ENCODE measurements around the gene TCERG1.
A peak's percentile ranks its signal among the peaks of the same experiment; 100 is the strongest.

Gene TCERG1

DNA sequence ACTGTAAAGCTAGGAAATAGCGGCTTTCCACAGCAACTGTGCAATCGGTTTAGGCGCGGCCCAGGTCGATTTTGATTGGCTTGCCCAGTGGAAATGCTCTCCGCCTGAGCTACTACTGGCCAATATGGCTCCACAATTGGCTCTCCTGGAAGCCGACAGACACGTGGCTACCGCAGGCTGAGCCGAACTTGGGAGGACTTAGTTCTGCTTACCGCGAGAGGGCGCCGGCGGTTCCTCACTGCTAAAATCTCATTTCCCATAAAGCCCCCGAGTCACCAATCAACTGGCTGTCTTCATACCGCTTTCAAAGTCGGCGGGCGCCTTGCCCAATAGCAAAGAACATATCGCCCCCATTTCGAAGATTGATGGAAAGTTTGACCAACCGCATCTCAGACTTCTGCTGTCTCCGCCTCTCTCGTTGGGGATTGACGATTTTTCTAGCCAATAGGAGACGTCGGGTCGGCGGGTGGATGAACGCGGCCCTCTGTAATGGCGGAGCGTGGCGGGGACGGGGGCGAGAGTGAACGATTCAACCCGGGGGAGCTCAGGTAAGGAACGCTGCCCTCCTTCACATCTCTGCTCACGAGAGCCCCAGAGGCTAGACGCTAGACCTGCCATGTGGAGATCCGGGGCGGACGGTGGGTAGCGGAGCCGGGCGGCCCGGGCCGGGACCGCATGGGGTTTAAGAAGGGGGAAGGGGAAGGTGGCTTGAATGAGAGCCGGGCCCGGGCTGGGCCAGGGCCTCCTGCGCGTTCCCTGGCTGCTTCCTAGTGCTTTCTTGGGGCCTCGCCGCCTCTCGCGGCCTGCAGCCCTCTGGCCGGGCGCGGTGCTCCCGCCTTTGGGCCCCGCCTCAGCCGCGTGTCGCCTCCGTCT, at the start of gene TCERG1:
Gene TCERG1, plus strand, starts transcription at position 473 of the 873 bp plus-strand sequence. Its CDS starts 17 bp downstream, at position 490.
- peak; percentile 99 for DNase-seq

DNA sequence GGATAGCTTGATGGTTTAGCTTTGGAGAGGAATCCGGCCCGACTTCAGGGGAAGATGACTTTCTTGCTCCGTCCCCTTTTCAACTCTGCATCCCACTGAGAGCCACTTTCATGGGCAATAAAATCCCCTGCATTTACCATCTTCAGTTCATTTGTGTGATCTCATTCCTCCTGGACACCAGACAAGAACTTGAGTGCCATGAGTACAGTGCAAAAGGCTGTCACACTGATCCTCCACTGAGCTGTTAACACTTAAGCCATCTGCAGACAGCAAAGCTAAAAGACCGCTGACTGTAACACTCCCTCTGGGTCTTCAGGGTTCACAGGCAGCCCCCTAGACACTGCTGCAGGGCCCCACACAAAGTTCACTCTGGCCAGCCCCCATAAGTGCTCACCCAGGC, 48.3 kb upstream of the TCERG1 start:
- no peak for DNase-seq

DNA sequence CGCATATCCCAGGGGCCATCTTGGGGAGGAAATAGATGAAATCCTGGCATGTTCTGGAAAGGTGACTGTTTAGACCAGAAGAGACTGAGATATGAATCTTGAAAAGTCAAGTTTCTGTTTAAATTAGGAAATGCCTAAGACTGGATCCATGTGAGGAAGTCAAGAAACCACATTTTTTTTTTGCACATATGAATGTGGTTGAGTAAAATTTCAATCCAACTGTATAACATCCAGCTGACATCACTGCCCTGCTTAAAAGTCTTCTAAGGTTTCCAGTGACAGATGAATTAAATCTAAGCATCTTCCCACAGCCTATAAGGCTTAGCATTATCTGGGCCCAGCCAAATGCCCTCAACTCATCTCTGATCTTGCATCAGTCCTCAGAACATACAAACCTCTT, 47.7 kb upstream of the TCERG1 start:
- no peak for DNase-seq

DNA sequence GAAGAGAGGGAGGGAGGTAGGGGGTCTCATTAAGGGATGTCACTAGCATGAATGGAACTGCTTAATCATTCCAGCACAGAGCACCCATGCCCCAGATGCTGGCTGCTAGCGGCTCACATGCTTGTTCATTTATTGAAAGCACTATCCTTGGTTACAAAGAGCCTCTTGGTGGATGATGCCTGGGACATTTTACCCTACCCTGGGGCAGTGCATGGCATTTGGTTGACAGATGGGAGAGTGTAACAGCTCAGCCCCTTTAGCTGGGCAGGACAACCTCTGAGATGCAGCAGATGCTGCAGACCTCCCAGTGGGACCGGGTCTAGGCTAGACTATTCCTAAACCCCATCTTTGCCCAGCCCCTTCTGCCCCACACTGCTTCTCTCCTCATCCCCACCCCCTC, 46.9 kb upstream of the TCERG1 start:
- peak; percentile 54 for DNase-seq

DNA sequence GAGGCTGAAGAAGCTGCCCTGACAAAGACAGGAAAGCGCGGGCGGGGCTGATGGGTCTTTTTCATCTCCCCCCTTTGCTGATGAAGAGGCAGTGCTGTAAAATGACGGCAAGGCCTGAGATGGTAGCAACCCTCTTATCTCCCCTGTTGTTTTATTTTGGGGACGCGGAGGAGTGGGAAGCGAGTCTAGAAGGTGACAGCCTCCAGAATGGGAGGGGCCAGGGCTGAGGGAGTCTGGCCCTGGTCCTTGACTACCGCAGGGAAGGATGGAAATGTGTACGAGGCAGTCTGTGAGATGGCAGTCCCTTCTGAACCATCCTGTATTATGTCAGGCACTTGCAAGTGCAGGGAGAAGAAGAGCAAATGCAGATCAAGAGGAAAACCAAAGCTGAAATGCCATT, 46.1 kb upstream of the TCERG1 start:
- DNase-seq: no peak

DNA sequence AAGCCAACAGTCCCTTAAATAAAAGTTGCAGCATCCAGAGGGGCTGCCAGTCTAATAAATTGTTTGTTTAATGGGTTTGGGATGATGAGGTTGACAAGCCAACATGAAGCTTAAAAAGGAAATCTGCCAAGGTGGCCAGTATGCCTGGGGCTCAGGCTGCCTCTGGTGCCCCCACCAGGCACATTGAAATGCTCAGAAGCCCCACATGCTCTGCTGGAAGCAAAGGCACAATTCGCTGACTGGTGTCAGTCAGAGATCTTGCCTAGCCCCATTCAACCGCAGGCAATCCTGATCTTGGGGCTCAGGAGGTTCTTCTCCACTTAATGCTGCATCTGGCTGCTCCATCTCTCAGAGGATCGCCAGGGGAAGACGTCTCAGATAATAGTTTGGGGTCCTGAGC, 44.2 kb upstream of the TCERG1 start:
- DNase-seq: no peak

DNA sequence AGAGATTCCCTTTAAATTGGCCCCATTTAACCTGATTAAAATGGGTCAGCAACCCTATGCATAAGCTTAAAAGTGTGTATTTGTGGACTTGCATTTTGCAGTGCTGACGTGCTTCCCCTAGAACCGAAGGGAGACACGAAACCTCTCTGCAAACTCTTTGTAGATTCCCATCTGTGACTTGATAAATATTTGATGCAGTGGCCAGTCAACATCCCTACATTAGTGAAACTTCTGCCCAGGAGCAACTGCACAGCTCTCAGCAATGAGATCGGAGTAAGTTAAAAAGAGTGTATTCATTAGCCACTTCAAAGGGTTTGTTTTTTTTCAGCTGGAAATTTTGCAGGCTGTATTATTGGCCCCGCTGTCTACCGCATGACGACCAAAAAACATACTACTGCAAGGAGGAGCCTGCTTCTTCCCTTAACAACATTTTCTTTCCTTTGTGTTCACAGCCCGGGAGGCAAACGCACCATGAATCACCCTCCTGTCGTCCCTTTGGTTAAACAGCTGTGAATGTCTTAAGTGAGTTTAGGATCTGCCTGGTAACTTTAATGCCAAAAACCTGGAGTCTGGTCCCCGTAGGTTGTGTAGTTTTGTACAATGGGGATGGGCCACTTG, 38.0 kb upstream of the TCERG1 start:
- DNase-seq: no peak

DNA sequence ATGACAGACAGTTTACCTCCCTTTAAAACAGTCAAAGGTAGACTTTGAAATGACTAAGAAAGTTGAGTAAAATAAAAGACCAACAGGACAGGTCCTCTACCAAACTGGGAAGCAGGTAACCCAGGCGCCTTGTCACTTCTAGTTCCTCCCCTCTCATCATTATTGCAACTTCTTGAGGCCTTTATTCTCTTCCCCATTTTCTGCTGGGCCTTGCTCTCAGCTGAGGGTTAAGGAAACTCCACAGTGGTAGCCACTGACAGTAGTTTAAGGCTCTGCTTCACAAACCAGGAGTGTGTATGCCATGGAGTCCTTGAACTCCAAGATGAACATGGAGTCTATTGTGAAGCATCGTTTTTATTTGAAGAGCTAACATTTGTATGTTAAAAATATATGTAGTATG, 36.9 kb upstream of the TCERG1 start:
- DNase-seq: no peak

DNA sequence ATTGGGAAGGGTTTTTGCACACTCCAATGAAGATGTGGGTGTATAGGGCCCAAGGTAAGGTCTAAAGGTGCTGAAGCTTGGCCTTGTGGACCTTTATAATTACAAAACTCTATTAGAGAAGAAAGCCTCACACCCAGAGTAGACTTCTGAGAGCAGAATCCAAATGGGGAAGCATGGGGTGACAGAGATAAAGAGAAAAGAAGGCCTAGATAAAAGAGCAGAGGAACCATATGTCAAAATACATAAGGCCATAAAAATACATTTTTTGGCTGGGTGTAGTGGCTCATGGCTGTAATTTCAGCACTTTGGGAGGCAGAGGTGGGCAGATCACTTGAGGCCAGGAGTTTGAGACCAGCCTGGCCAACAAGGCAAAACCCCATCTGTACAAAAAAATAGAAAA, 27.4 kb upstream of the TCERG1 start:
- no peak for DNase-seq

DNA sequence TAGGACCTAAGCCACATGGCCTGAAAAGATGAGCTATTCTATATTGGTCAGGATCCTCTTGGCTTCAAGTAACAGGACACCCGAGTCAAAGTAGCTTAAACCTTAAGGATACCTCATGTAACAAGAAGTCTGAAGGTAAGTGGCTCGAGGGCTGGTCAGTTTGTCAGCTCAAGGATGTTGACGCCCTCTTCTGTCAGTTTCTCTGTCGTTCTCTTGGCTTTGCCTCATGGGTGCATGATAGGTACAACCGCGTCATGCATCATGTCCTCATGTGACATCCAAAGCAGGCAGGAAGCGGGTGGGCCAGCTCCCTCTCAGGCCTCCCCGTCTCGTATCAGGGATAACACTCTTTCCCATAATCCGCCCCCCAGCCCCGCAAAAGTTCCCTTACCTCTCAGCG, 22.1 kb upstream of the TCERG1 start:
- no peak for DNase-seq

DNA sequence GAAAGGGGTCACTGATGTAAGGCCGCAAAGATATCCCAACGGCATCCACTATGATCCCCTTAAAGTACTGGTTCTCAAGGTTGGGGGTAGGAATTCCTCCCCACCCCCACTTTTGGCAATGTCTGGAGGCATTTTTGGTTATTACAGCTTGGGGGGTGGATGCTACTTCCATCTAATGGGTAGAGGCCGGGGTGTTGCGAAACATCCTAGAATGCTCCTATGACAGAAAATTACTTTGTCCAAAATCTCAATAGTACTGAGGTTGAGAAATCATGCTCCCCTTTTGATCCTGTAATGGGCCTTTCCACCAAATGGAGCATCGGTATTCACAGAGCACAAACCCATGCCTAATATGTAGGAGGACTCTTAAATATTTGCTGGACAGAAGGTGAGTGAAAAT, 20.8 kb upstream of the TCERG1 start:
- no peak for DNase-seq

DNA sequence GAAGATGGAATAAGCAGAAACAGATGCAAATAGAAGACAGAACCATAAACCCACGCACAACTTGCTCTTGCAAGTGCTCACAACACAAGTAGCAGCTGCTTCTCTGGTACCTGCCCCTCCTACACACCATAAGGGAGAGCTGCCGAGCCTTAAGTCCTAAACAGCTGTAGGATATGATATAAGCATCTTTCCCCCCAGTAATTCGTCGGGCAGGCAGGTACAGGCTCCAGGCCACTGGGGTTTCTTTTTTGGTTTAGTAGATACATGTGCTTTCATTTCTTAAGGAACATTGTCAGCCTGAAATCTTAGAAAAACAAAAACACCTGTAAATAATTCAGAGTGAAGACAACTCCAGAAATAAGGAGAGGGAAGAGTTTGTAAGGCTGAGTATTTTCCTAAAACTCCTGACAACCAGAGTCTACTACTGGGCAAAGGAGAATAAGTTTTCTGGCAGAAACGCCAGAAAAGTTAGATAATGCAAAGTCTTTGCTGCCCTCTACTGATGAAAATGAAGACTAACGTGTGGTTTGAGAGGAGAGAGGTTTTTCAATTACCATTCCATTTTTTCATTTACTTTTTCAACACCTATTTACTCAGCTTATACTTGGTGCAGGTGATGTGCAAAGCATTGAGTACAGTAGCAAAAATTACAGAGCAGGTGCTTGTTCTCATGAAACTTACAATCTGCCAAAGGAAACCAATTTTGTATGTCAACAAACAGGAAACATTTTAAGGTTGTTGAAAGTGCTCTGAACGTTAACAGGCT, 20.1 kb upstream of the TCERG1 start:
- peak; percentile 77 for DNase-seq

DNA sequence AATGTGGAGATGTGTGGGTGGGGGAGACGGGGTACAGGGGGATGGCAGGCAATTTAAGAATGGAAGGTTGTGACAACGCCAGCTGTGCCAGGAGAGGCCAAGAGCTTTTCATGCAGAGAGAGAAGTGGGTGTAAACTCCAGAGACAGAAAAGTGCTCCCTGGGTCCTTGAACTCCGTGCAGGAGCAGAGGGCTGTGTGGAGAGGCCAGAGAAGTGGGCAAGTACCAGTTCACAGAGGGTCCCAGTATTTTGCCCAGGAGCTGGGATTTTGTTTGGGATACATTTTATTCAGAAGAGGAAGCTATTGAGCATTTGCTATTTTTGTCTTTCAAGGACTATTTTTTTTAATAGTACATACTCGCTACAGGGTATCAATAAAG, 19.5 kb upstream of the TCERG1 start:
- DNase-seq: no peak

DNA sequence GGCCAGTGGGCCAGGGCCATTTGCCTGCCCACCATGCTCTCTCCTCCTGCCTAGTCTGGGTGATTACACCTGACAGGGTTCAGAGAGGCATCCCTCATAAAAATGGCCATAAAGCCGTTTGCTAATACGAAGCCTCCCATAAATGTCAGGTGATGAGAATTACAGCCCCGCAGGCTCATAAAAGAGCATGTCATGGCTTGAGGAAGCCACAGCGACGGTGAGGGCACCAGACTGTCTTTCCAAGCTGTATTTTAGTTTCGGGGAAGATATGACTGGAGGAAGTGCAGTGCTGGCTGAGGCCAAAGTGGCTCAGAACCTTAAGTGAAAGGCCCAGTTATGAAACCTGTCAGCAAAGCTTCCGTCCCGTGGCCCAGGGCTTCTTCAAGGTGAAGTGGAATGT, 18.5 kb upstream of the TCERG1 start:
- no peak for DNase-seq

DNA sequence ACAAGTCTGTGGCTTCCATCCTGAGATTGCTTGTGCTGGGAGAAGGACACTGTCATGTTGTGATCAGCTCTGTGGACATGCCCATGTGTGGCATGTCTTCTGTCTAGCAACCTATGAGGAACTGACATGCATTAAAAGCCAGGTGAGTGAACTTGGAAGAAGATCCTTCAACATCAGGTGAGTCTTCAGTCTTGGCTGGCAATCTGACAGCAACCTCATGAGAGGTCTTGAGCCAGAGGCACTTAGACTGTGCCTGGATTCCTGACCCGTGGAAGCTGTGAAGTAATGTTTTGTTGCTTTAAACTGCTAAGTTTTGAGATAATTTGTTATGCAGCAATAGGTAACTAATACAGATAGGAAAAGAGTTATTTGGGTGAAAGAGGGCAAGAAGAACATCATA, 6.8 kb upstream of the TCERG1 start:
- DNase-seq: no peak

DNA sequence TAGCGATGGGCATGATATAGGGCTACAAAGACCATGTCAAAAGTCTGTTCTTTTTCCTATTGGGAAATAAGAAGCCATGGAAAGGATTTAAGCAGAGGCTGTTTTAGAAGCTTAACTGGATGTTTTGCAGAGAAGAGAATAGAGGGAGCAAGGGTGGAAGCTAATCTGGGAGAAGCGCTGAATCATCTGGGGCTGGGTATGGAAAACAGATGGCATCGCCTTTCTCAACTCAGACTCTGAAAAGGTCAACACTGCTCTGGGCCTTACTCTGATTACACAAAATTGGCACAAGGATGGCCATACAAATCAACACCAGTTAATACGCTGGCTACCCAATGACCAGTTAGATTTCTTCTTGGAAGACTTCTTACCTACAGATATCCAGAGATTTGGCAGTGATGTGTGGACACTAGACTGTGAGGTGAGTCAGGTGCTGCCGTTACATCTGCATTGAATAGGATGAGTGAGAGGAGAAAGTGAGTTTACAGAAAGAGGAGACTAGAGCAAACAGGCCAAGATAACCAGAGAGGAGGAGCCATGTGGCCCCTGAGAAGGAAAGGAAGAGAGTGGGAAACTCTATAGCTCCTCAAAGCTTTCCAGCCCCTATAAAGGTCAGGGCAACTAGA, 6.2 kb upstream of the TCERG1 start:
- DNase-seq: peak; percentile 4

DNA sequence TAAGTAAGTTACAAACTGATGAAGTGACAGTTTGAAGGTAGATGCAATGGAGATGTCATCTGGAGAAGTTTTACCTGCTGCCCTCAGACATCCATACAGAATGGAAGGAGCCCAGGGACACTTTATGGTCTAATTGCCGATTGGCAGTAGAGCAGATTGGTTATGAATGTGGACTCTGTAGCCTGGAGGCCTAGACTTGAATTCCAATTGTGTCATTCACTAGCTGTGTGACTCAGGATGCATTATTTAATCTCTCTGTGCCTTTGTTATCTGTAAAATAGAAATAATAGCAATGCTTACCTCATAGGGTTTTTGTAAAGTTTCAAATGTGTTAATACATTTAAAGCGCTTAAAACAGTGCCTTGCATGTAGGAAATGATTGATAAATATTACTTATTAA, 5.2 kb upstream of the TCERG1 start:
- no peak for DNase-seq

DNA sequence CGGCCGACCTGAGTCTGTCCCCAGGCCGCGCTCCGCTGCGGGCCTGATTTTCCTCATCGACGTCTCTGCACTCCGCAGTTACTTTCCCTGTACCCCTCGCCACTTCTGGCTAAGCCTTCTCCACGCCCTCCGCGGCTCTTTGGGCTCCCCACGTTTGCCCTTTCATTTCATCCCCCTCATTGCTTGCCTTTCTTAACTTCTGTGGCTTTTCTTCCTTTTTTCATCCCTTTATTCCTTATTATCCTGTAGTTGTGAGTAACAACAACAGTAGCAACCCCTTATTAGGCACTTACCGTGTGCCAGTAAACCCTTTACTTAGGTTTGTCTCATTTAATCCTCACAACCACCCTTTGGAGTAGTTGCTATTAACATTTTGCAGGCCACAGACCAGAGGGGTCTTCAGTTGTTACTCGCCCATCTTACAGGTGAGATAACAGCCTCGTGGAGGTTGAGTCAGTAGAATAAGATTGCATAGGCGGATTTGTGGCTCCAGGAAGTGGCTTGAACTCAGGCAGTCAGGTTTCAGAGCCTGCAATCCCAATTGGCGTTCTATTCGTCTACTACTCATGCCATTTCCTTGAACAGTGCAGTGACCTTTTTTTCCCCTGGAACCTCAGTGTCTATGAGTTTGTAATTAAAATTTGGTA, 724 bp downstream of the TCERG1 start:
- no peak for DNase-seq

DNA sequence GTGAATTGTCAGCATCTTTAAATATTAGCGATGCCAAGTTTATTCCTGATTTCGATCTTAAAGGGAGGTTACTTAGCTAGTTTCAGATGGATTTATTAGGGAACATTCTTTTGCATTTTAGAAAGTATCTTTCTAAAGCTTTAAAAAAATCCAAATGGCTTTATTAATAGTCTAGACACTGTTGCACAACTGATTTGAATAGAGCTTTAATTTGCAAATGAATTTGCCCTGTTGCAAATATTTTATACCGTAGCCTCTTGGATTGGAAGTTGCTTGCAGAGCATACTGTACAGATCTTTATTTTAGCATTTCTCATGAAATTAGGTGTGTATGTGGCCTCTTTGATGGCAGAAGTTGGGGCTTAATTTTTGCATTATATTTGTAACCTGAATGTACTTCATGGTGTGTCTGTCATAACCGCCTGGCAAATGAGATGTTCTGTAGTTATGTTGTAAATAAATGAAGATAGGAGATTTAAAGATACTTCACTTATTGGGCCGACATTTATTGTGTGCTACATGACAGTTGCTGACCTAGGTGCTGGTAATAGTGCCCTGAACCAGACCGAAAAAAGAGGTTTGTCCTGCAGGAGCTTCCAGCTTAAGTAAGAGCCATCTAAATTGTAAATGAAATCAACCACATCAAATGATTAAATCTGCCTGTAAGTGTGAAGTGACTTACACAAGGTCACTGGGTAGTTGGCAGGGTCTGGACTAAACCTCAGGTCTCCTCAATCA, 1.8 kb downstream of the TCERG1 start:
- no peak for DNase-seq

DNA sequence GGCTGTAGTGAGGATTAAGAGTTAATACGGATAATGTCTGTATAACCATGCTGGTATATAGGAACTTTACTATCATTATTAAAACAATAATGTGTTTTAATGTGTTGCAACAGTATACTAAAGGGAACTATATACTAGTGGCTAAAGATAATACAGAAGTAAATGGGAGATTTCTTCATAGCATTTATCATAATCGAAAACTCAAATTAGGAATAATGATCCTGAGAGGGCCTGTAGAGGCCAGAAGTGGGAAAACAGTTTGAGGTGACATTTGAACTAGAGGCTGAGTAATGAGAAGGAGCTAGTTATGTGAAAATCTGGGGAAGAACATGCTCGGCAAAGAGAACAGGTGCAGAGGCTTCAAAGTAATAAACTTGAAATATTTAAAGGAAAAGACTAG, 2.9 kb downstream of the TCERG1 start:
- no peak for DNase-seq

DNA sequence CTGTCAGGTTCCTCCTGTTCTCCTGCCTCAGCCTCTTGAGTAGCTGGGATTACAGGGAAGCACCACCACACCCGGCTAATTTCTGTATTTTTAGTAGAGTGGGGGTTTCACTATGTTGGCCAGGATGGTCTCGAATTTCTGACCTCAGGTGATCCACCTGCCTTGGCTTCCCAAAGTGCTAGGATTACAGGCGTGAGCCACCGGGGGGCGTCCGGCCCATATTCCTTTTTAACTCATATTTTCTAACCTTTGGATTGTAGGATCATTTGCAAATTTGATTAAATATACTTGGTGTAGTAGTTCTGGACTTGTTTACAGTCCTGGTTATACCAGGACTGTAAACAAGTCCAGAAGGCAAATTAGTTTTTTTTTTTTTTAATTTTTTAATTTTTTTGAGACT, 4.3 kb downstream of the TCERG1 start:
- no peak for DNase-seq

DNA sequence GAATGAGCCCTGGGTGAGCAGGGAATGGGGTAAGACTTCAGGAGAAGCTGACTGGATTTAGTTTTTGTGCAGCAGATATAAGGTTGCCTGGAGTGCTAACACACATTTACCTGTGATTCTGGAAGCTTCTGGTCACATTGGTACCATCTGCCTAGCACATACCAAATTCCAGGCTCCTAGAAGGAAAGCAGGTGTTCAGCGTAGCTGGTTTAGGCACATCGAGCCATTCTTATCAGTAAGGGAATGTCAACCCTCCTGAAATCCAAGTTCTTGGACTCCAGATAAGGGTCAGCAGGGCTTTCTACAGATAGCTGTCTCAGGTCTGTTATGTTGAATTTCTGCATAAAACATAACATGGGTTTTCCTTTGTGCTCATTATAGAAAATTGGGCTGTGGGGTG, 10.3 kb downstream of the TCERG1 start:
- DNase-seq: no peak

All from NCI-H1694 treated with DMSO at 0.1 percent for 48 hours (cell line).